Esophagus squamous epithelium (tissue), 5 donors: ENCODE measurements around the gene ATG14. TPM values are rescaled to one million over a fixed set of nuclear protein-coding genes. Genes with fewer than 3 reads are reported as not detected.

Experiments
- DNase-seq: peaks from one replicate; lab custom pipeline; 2025; lab: John Stamatoyannopoulos, UW
- H3K27ac ChIP-seq, 4 donors: fragments of 200-600 bp; sonication (generic); one replicate each; pipeline ENCODE4 v1.5.1; 2016 to 2019; ENCODE audit warnings: mild to moderate bottlenecking in 1 of 4
- H3K27me3 ChIP-seq, 4 donors: fragments of 200-600 bp; sonication (generic); 1 replicate in 3 of 4; 2 replicates in 1 of 4; pipeline versions ENCODE4 v1.5.1 to v1.6.0; 2017 to 2021; ENCODE audit warnings: antibody characterized with exemption in 1 of 4
- H3K36me3 ChIP-seq, 3 donors: fragments of 200-600 bp; sonication (generic); one replicate each; pipeline ENCODE4 v1.5.1; 2016 to 2019
- H3K4me1 ChIP-seq, 3 donors: fragments of 200-600 bp; sonication (generic); one replicate each; pipeline ENCODE4 v1.5.1; 2017 to 2019
- H3K4me3 ChIP-seq, 4 donors: fragments of 200-600 bp; sonication (generic); 1 replicate in 3 of 4; 2 replicates in 1 of 4; pipeline ENCODE4 v1.5.1; 2016 to 2019; ENCODE audit warnings: mild to moderate bottlenecking in 2 of 4, moderate library complexity in 1 of 4
- H3K9me3 ChIP-seq, 3 donors: fragments of 200-600 bp; sonication (generic); one replicate each; pipeline ENCODE4 v1.5.1; 2016 to 2019
- POLR2A ChIP-seq, 4 donors: fragments of 450-650 bp; IDR thresholded peaks; one replicate each; pipeline ENCODE4 v1.6.1; 2017; ENCODE audit warnings: antibody characterized with exemption in 4 of 4, mild to moderate bottlenecking in 4 of 4, moderate library complexity in 3 of 4
- WGBS, 2 donors: methylation state at CpG; one replicate each; pipeline ENCODE4 v1.1.5; 2018; 5-methylcytosine and 5-hydroxymethylcytosine counted together
- intact Hi-C: fragments of 100-400 bp; cut with DNase I; formaldehyde crosslinking; loops from one replicate; pipeline ENCODE4 v1.15.0; 2022
- total RNA-seq, 4 donors: library from RNA; depleted of rRNA; stranded (reverse); fragments of >200 nt; gene quantifications; one replicate each; pipeline ENCODE4 v1.1.0, GENCODE V29; 2016
- TF ChIP-seq, protein P1 (sequence below), 6 experiments: fragments of 450-650 bp in 4 of 6; fragments of 200-600 bp in 2 of 6; sonication (generic) in 2 of 6; IDR thresholded peaks; one replicate each; pipeline ENCODE4 v1.5.1; 2016 to 2019; ENCODE audit warnings: antibody characterized with exemption in 6 of 6, mild to moderate bottlenecking in 4 of 6, moderate library complexity in 4 of 6
- donor health status: DM: yes; HTN: yes; CAD: no.

Gene ATG14
- total RNA-seq, 4 donors from 2014 or later: 4.6 to 12.8 (median 7.5) TPM

DNA sequence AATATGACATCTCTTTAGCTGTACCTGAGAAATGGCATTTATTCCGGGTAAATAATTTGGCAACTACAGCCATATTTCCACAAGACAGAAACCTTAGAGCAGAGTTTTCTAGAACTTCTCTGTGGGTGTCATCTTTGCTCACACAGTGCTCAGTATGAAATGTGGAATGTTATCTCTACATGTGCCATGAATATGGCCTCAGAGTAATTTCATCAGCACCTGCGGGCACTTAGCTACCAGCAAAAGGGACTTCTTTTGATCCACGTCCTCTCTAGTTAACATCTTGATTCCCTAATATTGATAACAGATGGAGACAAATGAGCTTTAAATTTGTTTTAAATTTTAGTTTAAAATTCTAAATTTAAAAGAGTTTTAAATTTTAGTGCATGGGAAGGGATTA lies 2.9 kb upstream of the ATG14 start:
- intact Hi-C loops: no loop called here
- H3K27me3 ChIP-seq: no peaks in the 10 kb centered on the region
- TF ChIP-seq, protein P1, sequence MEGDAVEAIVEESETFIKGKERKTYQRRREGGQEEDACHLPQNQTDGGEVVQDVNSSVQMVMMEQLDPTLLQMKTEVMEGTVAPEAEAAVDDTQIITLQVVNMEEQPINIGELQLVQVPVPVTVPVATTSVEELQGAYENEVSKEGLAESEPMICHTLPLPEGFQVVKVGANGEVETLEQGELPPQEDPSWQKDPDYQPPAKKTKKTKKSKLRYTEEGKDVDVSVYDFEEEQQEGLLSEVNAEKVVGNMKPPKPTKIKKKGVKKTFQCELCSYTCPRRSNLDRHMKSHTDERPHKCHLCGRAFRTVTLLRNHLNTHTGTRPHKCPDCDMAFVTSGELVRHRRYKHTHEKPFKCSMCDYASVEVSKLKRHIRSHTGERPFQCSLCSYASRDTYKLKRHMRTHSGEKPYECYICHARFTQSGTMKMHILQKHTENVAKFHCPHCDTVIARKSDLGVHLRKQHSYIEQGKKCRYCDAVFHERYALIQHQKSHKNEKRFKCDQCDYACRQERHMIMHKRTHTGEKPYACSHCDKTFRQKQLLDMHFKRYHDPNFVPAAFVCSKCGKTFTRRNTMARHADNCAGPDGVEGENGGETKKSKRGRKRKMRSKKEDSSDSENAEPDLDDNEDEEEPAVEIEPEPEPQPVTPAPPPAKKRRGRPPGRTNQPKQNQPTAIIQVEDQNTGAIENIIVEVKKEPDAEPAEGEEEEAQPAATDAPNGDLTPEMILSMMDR (IDR thresholded peaks at IDR 0.05): no peak
- no peak for TF ChIP-seq POLR2A (IDR thresholded peaks at IDR 0.05)
- no peaks in the 10 kb centered on the region for H3K36me3 ChIP-seq
- no peak overlapping the region for H3K27ac ChIP-seq
- H3K4me3 ChIP-seq: no peak overlapping the region
- WGBS, 2 donors: 76 to 84% methylated on average over 3 of the region's 3 CpGs
- H3K9me3 ChIP-seq: no peaks in the 10 kb centered on the region
- peaks cover 0 to 37% (median 10%) of the 10 kb centered on the region in 3 donors for H3K4me1 ChIP-seq
- DNase-seq: no peak

DNA sequence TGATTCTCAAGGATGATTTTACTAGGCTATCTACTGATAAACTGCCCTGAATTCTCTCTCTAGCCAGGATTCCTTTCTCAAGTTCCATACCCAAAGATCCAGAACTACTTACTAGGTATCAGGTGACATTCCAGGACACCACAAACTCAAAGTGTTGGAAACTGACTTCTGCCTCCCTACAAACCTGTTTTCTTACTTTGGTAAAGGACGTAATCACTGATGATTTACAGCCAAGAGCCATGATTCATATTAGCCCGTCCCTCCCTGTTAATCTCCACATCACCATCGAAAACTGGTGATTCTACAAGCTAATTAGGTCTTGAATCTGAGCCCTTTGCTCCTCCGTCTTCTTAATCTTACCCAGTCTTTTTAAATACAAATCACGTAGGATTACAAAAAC lies 1.0 kb upstream of the ATG14 start:
- DNase-seq: no peak
- 22 to 42% methylated on average over 5 of the region's 5 CpGs for WGBS, 2 donors
- Histone ChIP-seq H3K9me3 (no peaks in the 10 kb centered on the region), H3K4me1 (peaks cover 0 to 45% (median 10%) of the 10 kb centered on the region in 3 donors), H3K36me3 (peaks cover 0 to 11% (median 0%) of the 10 kb centered on the region in 3 donors), H3K27me3 (no peaks in the 10 kb centered on the region), H3K27ac (peak overlapping the region; percentile 90 to 97 (median 92)), H3K4me3 (peak overlapping the region in 3 of 4 donors; percentile 84 to 98 (median 97))
- no peak for TF ChIP-seq POLR2A (IDR thresholded peaks at IDR 0.05)
- TF ChIP-seq, protein P1 (IDR thresholded peaks at IDR 0.05): no peak
- intact Hi-C loops: no loop called here

DNA sequence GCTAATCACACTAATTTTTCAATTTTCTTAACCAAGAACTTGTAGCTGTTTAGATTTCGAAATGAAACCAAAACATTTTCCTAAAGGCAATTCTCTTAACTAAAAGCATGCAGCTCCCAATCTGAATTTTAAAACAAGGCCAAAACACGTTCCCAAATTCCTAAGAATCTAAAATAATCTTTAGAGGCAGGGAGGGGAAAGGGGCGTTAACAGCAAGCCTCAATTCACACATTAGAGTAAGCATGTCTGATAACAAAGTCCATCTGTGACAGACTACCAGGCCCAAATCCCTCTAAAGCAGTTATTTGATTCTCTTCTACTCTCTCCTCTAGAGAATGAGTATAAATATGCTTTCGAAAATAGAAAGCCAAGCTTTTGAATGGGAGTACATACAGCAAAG lies 754 bp downstream of the ATG14 start:
- peaks cover 0 to 45% (median 10%) of the 10 kb centered on the region in 3 donors for H3K4me1 ChIP-seq
- no peak for DNase-seq
- no peaks in the 10 kb centered on the region for H3K27me3 ChIP-seq
- H3K36me3 ChIP-seq: peaks cover 0 to 18% (median 0%) of the 10 kb centered on the region in 3 donors
- H3K9me3 ChIP-seq: no peaks in the 10 kb centered on the region
- TF ChIP-seq POLR2A (IDR thresholded peaks at IDR 0.05): no peak
- TF ChIP-seq, protein P1 (IDR thresholded peaks at IDR 0.05): no peak
- peak overlapping the region; percentile 81 to 98 (median 90) for H3K4me3 ChIP-seq
- intact Hi-C loops: no loop called here
- peak overlapping the region; percentile 90 to 97 (median 92) for H3K27ac ChIP-seq
- WGBS, 2 donors: 7 to 8% methylated on average over 4 of the region's 4 CpGs

DNA sequence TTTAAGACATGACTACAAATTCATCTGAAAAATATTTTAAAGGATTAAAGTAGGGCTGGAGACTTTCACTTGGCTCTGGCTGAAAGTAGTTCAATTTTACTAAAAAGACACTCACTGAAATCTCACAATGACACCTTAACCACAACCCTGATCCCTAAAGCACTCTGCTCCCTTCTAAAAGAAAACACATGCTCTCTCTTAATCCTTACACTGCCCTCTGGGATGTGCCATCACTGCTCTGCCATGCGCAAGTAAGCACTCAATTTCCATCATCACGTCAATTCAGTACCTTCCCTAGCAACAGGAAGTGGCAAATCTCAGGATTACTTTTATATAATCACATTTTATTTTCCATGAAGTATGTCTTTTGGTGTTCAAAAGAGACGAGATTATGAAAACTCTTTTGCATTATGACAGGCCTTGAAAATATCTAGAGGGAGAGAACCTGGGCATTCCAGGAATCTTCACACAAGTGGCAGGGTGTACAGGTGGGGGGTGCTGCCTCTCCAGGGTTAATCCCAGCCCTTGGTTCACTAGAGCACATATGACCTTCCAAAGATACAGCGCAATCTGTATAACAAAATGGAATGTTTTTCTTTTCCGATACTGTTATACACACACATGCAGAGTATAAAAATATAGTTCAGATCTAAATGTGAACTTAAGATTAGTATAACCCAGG lies 7.3 kb downstream of the ATG14 start:
- no peak for DNase-seq
- intact Hi-C loops: no loop called here
- TF ChIP-seq, protein P1 (IDR thresholded peaks at IDR 0.05): no peak
- TF ChIP-seq POLR2A (IDR thresholded peaks at IDR 0.05): no peak
- H3K36me3 ChIP-seq: peaks cover 0 to 18% (median 0%) of the 10 kb centered on the region in 3 donors
- H3K27ac ChIP-seq: no peak overlapping the region
- 70 to 74% methylated on average over 5 of the region's 5 CpGs for WGBS, 2 donors
- no peak overlapping the region for H3K4me3 ChIP-seq
- no peaks in the 10 kb centered on the region for H3K27me3 ChIP-seq
- no peaks in the 10 kb centered on the region for H3K9me3 ChIP-seq
- H3K4me1 ChIP-seq: peaks cover 0 to 21% (median 4%) of the 10 kb centered on the region in 3 donors

DNA sequence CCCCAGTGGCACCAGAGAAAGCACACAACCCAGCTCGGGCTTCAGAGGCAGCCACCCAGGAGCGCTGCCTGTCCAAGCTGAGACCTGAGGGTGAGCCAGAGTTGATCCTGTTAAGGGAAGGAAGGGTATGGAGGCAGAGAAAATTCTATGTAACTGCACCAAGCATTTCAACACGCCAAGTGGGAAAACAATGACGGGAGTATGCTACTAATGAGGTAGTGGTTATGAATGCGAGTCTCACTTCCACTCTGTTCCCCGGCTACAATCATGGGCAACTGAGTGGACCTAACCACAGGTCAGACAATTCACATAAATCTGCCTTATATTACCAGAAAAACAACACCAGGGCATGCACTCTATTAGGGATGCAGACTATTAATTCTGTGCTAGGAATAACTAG lies 9.9 kb downstream of the ATG14 start:
- TF ChIP-seq, protein P1 (IDR thresholded peaks at IDR 0.05): no peak
- TF ChIP-seq POLR2A (IDR thresholded peaks at IDR 0.05): no peak

More for the DNA sequence above, 9.9 kb downstream of the ATG14 start:
- no peaks in the 10 kb centered on the region for H3K27me3 ChIP-seq
- H3K36me3 ChIP-seq: peaks cover 0 to 3% (median 0%) of the 10 kb centered on the region in 3 donors
- DNase-seq: no peak
- H3K4me3 ChIP-seq: no peak overlapping the region
- intact Hi-C loops: no loop called here
- H3K9me3 ChIP-seq: no peaks in the 10 kb centered on the region
- H3K27ac ChIP-seq: no peak overlapping the region
- 85 to 88% methylated on average over 5 to 6 of the region's 6 CpGs for WGBS, 2 donors
- H3K4me1 ChIP-seq: peaks cover 0 to 26% (median 9%) of the 10 kb centered on the region in 3 donors
